HL-60/S4 treated with retinoic acid at 250 ng/mL for 4 days and 3 days (cell line): Measurements from ENCODE around the gene SPG11.
"Not testable (repeated sequence)": the region's sequence is repeated elsewhere in the genome, so short reads cannot be mapped to it uniquely, and the experiment has no call there.

Source experiments
- in situ Hi-C: fragments of 300-500 bp; cut with MboI; formaldehyde crosslinking; loops from 2 replicates; pipeline ENCODE4 v1.7.0; 2022; ENCODE audit warnings: low sequenced_read_pairs

The SPG11 gene, protein sequence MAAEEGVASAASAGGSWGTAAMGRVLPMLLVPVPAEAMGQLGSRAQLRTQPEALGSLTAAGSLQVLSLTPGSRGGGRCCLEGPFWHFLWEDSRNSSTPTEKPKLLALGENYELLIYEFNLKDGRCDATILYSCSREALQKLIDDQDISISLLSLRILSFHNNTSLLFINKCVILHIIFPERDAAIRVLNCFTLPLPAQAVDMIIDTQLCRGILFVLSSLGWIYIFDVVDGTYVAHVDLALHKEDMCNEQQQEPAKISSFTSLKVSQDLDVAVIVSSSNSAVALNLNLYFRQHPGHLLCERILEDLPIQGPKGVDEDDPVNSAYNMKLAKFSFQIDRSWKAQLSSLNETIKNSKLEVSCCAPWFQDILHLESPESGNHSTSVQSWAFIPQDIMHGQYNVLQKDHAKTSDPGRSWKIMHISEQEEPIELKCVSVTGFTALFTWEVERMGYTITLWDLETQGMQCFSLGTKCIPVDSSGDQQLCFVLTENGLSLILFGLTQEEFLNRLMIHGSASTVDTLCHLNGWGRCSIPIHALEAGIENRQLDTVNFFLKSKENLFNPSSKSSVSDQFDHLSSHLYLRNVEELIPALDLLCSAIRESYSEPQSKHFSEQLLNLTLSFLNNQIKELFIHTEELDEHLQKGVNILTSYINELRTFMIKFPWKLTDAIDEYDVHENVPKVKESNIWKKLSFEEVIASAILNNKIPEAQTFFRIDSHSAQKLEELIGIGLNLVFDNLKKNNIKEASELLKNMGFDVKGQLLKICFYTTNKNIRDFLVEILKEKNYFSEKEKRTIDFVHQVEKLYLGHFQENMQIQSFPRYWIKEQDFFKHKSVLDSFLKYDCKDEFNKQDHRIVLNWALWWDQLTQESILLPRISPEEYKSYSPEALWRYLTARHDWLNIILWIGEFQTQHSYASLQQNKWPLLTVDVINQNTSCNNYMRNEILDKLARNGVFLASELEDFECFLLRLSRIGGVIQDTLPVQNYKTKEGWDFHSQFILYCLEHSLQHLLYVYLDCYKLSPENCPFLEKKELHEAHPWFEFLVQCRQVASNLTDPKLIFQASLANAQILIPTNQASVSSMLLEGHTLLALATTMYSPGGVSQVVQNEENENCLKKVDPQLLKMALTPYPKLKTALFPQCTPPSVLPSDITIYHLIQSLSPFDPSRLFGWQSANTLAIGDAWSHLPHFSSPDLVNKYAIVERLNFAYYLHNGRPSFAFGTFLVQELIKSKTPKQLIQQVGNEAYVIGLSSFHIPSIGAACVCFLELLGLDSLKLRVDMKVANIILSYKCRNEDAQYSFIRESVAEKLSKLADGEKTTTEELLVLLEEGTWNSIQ (N-terminal part only)

DNA sequence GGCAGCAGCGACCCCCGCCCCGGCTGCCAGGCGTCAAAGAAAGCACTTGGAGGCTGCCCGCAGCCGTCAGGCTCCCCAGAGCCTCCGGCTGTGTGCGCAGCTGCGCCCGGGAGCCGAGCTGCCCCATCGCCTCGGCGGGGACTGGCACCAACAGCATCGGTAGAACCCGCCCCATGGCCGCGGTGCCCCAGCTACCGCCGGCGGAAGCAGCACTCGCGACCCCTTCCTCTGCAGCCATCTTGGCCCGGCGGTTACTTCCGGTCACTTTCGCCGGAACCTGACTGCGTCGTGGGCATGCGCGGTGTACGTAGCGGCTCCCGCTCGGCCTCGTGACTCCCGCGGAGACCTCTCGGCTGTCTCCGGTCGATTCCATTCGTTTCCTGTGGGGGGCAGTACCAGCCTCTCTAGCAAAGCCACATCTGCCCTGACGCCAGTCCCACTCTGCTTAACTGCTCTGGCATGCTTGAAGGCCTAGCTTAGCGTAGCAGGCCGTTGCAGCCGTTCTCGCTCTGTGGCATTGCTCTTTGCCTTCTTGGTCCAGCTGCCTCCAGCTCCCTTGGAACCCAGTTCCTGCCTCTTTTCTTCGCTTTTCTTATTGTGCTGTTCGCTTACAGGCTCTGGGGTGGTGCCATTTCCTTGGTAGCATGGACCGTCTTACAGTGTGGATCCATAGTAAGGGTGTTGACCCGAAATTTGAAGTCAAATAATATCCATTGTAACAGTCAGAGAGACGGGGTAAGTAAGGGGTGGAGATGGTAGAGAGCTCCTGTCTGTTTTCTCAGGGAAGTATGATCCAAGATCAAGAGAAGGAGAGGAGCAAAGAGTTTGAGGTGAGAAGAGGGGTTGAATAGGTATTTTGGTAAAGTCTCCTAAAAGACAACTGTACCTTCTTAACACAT lies at the start of gene SPG11:
Gene SPG11 (minus strand): TSS at position 253 of the 899 bp plus-strand sequence. CDS start 15 bp downstream, at position 238.
- in situ Hi-C loops = no loop called here

DNA sequence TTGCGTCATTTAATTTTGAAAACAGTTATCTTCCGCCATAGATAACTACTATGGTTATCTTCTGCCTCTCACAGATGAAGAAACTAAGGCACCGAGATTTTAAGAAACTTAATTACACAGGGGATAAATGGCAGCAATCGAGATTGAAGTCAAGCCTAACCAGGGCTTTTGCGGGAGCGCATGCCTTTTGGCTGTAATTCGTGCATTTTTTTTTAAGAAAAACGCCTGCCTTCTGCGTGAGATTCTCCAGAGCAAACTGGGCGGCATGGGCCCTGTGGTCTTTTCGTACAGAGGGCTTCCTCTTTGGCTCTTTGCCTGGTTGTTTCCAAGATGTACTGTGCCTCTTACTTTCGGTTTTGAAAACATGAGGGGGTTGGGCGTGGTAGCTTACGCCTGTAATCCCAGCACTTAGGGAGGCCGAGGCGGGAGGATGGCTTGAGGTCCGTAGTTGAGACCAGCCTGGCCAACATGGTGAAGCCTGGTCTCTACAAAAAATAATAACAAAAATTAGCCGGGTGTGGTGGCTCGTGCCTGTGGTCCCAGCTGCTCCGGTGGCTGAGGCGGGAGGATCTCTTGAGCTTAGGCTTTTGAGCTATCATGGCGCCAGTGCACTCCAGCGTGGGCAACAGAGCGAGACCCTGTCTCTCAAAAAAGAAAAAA lies 49.0 kb upstream of the SPG11 start:
- in situ Hi-C loops = no loop called here

DNA sequence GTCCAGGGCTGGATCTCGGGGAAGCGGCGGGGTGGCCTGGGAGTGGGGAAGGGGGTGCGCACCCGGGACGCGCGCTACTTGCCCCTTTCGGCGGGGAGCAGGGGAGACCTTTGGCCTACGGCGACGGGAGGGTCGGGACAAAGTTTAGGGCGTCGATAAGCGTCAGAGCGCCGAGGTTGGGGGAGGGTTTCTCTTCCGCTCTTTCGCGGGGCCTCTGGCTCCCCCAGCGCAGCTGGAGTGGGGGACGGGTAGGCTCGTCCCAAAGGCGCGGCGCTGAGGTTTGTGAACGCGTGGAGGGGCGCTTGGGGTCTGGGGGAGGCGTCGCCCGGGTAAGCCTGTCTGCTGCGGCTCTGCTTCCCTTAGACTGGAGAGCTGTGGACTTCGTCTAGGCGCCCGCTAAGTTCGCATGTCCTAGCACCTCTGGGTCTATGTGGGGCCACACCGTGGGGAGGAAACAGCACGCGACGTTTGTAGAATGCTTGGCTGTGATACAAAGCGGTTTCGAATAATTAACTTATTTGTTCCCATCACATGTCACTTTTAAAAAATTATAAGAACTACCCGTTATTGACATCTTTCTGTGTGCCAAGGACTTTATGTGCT lies 48.4 kb upstream of the SPG11 start:
- in situ Hi-C loops = no loop called here

DNA sequence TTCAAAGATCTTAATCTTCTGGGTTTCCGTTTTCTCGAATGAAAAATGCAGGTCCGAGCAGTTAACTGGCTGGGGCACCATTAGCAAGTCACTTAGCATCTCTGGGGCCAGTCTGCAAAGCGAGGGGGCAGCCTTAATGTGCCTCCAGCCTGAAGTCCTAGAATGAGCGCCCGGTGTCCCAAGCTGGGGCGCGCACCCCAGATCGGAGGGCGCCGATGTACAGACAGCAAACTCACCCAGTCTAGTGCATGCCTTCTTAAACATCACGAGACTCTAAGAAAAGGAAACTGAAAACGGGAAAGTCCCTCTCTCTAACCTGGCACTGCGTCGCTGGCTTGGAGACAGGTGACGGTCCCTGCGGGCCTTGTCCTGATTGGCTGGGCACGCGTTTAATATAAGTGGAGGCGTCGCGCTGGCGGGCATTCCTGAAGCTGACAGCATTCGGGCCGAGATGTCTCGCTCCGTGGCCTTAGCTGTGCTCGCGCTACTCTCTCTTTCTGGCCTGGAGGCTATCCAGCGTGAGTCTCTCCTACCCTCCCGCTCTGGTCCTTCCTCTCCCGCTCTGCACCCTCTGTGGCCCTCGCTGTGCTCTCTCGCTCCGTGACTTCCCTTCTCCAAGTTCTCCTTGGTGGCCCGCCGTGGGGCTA lies 47.8 kb upstream of the SPG11 start, which contains the start of the genes B2M and PATL2:
Gene B2M (plus strand): TSS at position 422 of the 647 bp plus-strand sequence. CDS start 30 bp downstream, at position 452.
Gene PATL2 (minus strand): TSS at position 228 of the 647 bp plus-strand sequence. CDS start 34,833 bp downstream, outside the sequence.
- in situ Hi-C loops = no loop called here

DNA sequence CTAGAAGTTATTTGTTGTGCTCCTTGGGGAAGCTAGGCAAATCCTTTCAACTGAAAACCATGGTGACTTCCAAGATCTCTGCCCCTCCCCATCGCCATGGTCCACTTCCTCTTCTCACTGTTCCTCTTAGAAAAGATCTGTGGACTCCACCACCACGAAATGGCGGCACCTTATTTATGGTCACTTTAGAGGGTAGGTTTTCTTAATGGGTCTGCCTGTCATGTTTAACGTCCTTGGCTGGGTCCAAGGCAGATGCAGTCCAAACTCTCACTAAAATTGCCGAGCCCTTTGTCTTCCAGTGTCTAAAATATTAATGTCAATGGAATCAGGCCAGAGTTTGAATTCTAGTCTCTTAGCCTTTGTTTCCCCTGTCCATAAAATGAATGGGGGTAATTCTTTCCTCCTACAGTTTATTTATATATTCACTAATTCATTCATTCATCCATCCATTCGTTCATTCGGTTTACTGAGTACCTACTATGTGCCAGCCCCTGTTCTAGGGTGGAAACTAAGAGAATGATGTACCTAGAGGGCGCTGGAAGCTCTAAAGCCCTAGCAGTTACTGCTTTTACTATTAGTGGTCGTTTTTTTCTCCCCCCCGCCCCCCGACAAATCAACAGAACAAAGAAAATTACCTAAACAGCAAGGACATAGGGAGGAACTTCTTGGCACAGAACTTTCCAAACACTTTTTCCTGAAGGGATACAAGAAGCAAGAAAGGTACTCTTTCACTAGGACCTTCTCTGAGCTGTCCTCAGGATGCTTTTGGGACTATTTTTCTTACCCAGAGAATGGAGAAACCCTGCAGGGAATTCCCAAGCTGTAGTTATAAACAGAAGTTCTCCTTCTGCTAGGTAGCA lies 47.0 kb upstream of the SPG11 start:
- in situ Hi-C loops = no loop called here

DNA sequence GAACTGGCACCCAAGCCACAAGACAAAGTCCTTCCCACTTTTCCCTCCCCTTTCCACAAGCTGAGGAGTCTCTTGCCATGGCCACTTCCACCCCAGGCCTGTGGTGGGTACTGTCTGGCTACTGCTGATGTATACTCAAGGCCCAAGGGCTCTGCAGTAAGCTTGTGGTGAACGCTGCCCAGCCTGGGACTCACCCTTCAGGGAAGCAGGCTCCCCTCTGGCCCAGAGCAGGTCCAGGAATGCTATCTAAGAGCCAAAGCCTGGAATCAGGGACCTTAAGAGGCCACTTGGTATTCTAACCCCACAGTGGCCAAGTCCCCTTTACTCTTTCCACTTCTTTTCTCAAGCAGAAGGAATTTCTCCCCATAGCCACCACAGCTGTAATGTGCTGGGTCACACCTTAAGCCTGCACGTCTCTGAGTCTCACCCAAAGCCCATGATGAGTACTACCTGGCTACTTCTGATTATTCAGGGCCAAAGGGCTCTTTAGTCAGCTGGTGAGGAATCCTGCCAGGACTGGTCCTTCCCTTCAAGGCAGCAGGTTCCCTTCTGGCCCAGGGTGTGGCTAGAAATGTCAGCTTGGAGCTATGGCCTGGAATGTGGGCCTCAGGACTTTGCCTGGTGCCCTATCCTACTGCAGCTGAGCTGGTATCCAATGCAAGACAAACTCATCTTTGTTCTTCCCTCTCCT lies 43.6 kb upstream of the SPG11 start:
- in situ Hi-C loops = no loop called here

DNA sequence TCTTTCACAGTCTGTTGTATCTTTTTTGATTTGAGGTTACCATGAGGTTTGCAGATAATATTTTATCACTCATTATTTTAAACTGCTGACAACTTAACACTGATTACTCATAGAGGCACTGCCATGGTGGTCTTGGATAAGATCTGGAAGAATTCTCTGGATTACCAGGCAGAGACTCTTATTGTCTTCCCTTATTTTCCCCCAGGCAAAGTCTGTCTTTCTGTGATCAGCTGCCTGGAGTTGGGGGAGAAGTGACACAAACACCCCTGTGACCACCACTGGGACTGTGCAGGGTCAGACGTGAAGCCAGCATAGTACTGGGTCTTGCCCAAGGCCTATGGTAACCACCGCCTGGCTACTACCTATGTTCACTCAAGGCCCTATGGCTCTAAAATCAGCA lies 42.9 kb upstream of the SPG11 start:
- in situ Hi-C loops = no loop called here

DNA sequence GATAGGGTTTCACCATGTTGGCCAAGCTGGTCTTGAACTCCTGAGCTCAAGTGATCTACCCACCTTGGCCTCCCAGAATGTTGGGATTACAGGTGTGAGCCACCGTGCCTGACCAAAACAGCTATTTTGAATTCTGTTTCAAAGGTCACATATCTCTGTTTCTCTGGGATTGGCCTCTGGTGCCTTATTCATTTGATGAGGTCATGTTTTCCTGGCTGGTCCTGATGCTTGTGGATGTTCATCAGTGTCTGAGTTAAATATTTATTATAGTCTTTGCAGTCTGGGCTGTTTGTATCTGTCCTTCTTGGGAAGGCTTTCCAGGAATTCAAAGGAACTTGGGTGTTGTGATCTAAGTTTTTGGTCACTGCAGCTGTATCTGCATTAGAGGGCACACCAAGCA lies 42.5 kb upstream of the SPG11 start:
- in situ Hi-C loops = no loop called here

DNA sequence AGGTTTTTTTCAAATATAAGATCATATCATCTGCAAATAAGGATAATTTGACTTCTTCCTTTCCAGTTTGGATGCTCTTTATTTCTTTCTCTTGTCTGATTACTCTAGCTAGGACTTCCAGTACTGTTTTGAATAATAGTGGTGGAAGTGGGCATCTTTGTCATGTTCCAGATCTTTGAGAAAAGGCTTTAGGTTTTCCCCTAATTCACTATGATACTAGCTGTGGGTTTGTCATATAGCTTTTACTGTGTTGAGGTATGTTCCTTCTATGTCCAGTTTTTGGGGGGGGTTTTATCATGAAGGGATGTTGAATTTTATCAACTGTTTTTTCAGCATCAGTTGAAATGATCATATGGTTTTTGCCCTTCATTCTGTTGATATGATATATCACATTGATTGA lies 37.2 kb upstream of the SPG11 start:
- in situ Hi-C loops = not testable (repeated sequence)

DNA sequence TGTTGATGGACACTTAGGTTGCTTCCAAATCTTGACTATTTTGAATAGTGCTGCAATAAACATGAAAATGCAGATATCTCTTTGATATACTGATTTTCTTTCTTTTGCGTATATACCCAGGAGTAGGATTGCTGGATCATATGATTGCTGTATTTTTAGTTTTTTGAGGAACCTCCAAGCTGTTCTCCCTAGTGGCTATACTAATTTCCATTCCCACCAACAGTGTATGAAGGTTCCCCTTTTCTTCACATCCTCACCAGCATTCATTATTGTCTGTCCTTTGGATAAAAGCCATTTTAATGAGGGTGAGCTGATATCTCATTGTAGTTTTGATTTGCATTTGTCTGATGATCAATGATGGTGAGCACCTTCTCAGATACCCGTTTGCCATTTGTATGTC lies 35.2 kb upstream of the SPG11 start:
- in situ Hi-C loops = no loop called here

DNA sequence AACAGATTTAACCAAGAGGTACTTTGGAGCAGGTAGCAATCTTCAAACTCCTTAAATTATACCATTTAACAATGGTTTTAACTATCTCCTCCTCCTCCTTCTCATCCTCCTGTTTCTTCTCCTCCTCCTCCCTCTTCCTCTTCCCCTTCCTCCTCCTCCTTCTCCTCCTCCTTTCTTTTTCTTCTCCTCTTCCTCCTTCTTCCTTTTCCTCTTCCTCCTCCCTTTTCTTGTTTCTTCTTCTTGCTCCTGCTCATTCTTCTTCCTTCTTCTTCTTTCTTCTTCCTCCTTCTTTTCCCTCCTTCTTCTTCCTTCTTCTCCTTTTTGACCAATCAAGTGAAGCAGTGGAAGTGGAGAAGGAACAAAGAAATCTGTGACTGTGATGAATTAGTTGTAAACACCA lies 33.6 kb upstream of the SPG11 start:
- in situ Hi-C loops = no loop called here

DNA sequence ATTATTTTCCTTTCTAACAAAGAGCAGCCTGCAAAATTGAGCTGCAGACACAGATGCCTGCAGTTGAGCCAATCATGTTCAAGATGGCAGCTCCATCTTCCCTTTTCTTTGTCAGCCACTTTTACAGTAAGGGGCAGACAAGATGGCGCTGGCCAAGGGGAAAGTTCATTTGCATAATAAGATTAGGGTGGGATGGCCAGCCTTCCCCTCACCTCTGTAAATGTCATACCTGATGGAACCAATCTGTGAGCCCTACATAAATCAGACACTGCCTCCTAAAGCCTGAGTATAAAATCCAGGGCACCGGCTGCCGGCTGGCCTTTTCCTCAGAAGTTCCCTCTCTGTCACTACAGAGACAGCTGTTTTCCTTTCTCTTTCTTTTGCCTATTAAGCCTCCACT lies 31.8 kb upstream of the SPG11 start:
- in situ Hi-C loops = no loop called here

DNA sequence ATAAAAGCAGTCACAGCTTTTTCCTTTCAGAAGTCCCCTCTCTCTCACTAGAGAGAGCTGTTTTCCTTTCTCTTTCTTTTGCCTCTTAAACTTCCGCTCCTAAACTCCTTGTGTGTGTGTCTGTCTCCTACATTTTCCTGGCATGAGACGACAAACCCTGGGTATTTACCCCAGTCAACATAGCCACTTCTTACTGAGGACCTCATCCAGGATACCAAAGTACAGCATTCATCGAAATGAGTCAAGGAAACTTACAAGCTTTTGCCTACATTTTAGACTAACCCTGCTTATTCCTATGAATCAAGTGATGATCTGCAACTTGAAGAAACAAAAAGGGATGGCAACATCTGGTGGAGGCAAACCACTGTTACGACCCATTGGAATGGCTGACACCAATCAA lies 31.0 kb upstream of the SPG11 start:
- in situ Hi-C loops = no loop called here

DNA sequence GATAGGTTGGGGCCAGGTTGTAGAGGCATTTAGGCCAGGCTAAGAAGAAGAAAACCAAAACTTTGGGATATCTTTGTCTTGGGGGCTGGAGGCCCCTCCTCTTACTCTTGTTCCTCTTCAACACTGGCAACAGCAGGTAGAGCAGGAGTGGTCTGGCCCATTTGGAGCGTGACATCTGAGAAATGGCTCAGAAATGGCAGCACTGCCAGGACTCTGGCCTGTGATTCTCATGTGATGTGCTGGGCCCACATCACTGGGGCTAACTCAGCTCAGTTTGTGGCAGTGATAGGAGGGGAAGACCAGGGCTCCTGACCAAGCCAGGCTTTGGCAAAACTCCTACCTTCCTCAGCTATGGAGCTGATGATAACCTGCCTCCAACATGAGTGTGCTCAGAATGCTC lies 29.2 kb upstream of the SPG11 start:
- in situ Hi-C loops = no loop called here

DNA sequence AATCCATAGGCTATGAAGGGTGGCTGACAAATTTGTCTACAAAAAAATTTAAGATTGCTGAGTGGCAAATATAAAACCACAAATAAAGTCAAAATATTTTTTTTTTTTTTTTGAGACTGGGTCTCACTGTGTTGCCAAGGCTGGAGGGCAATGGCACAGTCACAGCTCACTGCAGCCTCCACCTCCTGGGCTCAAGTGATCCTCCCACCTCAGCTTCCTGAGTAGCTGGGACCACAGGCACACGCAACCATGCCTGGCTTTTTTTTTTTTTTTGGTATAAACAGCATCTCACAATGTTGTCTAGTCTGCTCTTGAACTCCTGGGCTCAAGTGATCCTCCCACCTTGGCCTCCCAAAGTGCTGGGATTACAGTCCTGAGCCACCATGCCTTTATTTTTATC lies 26.8 kb upstream of the SPG11 start:
- in situ Hi-C loops = not testable (repeated sequence)

DNA sequence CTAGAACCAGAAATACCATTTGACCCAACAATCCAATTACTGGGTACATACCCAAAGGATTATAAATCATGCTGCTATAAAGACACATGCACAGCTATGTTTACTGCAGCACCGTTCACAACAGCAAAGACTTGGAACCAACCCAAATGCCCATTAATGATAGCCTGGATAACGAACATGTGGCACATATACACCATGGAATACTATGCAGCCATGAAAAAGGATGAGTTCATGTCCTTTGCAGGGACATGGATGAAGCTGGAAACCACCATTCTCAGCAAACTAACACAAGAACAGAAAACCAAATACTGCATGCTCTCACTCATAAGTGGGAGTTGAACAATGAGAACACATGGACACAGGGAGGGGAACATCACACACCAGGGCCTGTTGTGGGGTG lies 25.9 kb upstream of the SPG11 start:
- in situ Hi-C loops = not testable (repeated sequence)
